Liver (tissue), 9 donors: ENCODE results near the gene PARD3. TPM values are rescaled to one million over a fixed set of nuclear protein-coding genes. Genes with fewer than 3 reads are reported as not detected.
A peak's percentile ranks its signal among the peaks of the same experiment; 100 is the strongest.

Experiments
- DNase-seq: peaks from one replicate; pipeline ENCODE4 v3.0.0-alpha.2; 2017; ENCODE audit warnings: low spot score
- H3K27ac ChIP-seq, 2 donors: one replicate each; pipeline ENCODE4 v1.7.0; 2013; ENCODE audit warnings: inconsistent platforms in 2 of 2, low read length in 2 of 2, control low read depth in 1 of 2, low read depth in 1 of 2, mild to moderate bottlenecking in 1 of 2
- H3K27me3 ChIP-seq, 4 donors: one replicate each; pipeline versions ENCODE4 v1.6.1 to v1.7.0; 2013; ENCODE audit warnings: low read length in 3 of 4, inconsistent platforms in 1 of 4, mild to moderate bottlenecking in 1 of 4, moderate library complexity in 1 of 4; ENCODE audit not compliant: control insufficient read depth in 4 of 4, insufficient read depth in 4 of 4
- H3K36me3 ChIP-seq, 4 donors: one replicate each; pipeline versions ENCODE4 v1.6.1 to v1.7.0; 2013; ENCODE audit warnings: low read length in 3 of 4, mild to moderate bottlenecking in 3 of 4, low read depth in 1 of 4, moderate library complexity in 1 of 4; ENCODE audit not compliant: control insufficient read depth in 4 of 4, insufficient read depth in 3 of 4
- H3K4me1 ChIP-seq, 4 donors: one replicate each; pipeline versions ENCODE4 v1.6.1 to v1.7.0; 2013; ENCODE audit warnings: low read length in 3 of 4, mild to moderate bottlenecking in 3 of 4, moderate library complexity in 1 of 4; ENCODE audit not compliant: control insufficient read depth in 4 of 4, insufficient read depth in 4 of 4
- H3K4me3 ChIP-seq, 3 donors: one replicate each; pipeline versions ENCODE4 v1.6.1 to v1.7.0; 2013; ENCODE audit warnings: low read length in 3 of 3, control low read depth in 1 of 3, low read depth in 1 of 3, mild to moderate bottlenecking in 1 of 3
- H3K9ac ChIP-seq, 2 donors: one replicate each; pipeline ENCODE4 v1.7.0; 2013; ENCODE audit warnings: low read length in 2 of 2, mild to moderate bottlenecking in 2 of 2, moderate library complexity in 2 of 2, control low read depth in 1 of 2, low read depth in 1 of 2
- H3K9me3 ChIP-seq, 4 donors: one replicate each; pipeline versions ENCODE4 v1.6.1 to v1.7.0; 2013; ENCODE audit warnings: low read length in 3 of 4; ENCODE audit not compliant: control insufficient read depth in 4 of 4
- EGR1 ChIP-seq, 2 donors: IDR thresholded peaks; 2 replicates each; pipeline ENCODE4 v1.6.1; 2016 to 2018; ENCODE audit warnings: antibody characterized with exemption in 2 of 2, low read depth in 2 of 2
- FOXA2 ChIP-seq: IDR thresholded peaks from 2 replicates; pipeline ENCODE4 v1.6.1; 2016; ENCODE audit warnings: antibody characterized with exemption
- GABPA ChIP-seq, 2 donors: IDR thresholded peaks in 1 of 2; conservative IDR thresholded peaks in 1 of 2; 2 replicates each; pipeline ENCODE4 v1.6.1; 2016; ENCODE audit warnings: antibody characterized with exemption in 2 of 2, mild to moderate bottlenecking in 1 of 2, moderate library complexity in 1 of 2
- NR2F2 ChIP-seq: IDR thresholded peaks from 2 replicates; pipeline ENCODE4 v1.6.1; 2016; ENCODE audit warnings: antibody characterized with exemption
- RAD21 ChIP-seq, 2 donors: IDR thresholded peaks; 2 replicates each; pipeline ENCODE4 v1.6.1; 2016; ENCODE audit warnings: antibody characterized with exemption in 2 of 2, mild to moderate bottlenecking in 2 of 2
- REST ChIP-seq: IDR thresholded peaks from 2 replicates; pipeline ENCODE4 v1.6.1; 2016; ENCODE audit warnings: antibody characterized with exemption, mild to moderate bottlenecking
- RXRA ChIP-seq, 2 donors: IDR thresholded peaks; 2 replicates each; pipeline ENCODE4 v1.6.1; 2017 to 2018; ENCODE audit warnings: antibody characterized with exemption in 2 of 2, mild to moderate bottlenecking in 1 of 2
- SP1 ChIP-seq: IDR thresholded peaks from 2 replicates; pipeline ENCODE4 v1.6.1; 2018; ENCODE audit warnings: antibody characterized with exemption, mild to moderate bottlenecking
- TAF1 ChIP-seq: conservative IDR thresholded peaks from 2 replicates; pipeline ENCODE4 v1.6.1; 2016; ENCODE audit warnings: antibody characterized with exemption, mild to moderate bottlenecking
- YY1 ChIP-seq: IDR thresholded peaks from 2 replicates; pipeline ENCODE4 v1.6.1; 2016; ENCODE audit warnings: antibody characterized with exemption, mild to moderate bottlenecking
- WGBS: extraction: QIAGEN DNeasy Blood & Tissue Kit; methylation state at CpG from one replicate; pipeline ENCODE4 v1.1.7; 2013; 5-methylcytosine and 5-hydroxymethylcytosine counted together
- polyA plus RNA-seq, 2 donors: library from polyadenylated mRNA; stranded (reverse) in 1 of 2; unstranded in 1 of 2; fragments of 200-250 nt in 1 of 2; fragments of >200 nt in 1 of 2; fragmentation: Nextera tagmentation in 1 of 2; extraction: Ambion mirVana in 1 of 2; gene quantifications; one replicate each; pipeline versions ENCODE4 v1.2.1 to v1.2.3, GENCODE V29; 2013 to 2015
- total RNA-seq, 2 donors: library from RNA; depleted of rRNA; stranded (reverse); fragments of >200 nt; gene quantifications; one replicate each; pipeline ENCODE4 v1.2.3, GENCODE V29; 2014
- TF ChIP-seq, protein P1 (sequence below): IDR thresholded peaks from 2 replicates; pipeline ENCODE4 v1.6.1; 2016; ENCODE audit warnings: antibody characterized with exemption
- donor health status: healthy.
- donor health status: healthy.
- donor health status: healthy.
- donor health status: healthy.
- donor health status: healthy.

Gene PARD3
- total and polyA plus RNA-seq, 4 donors = 12.3 to 43.8 (median 13.5) TPM

DNA sequence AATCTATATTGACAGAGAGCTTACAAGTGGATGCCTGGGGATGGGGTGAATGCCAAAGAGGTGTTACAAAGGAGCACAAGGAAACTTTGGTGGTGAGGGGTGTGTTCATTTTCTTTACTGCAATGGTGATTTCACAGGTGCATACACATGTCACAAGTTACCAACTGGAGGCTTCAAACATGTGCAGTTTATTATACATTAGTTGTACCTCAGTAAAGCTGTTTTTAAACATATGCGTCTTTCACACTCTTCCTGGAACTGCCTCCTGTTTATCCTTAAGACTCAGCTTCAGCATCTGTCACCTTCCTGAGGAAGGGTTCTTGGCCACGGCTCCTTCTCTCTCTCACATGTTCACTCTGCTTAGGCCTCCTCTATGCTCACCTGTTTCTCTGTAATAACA lies 731.5 kb downstream of the PARD3 start:
- Histone ChIP-seq H3K4me3 (no peak overlapping the region), H3K27me3 (no peaks in the 10 kb centered on the region), H3K4me1 (no peaks in the 10 kb centered on the region), H3K9ac (no peak overlapping the region), H3K27ac (no peak overlapping the region), H3K36me3 (no peaks in the 10 kb centered on the region), H3K9me3 (peaks cover 0 to 3% (median 1%) of the 10 kb centered on the region in 4 donors)
- no peak for DNase-seq
- WGBS = 98% methylated on average over 2 of the region's 2 CpGs
- TF ChIP-seq, protein P1, sequence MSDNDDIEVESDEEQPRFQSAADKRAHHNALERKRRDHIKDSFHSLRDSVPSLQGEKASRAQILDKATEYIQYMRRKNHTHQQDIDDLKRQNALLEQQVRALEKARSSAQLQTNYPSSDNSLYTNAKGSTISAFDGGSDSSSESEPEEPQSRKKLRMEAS = no peak

DNA sequence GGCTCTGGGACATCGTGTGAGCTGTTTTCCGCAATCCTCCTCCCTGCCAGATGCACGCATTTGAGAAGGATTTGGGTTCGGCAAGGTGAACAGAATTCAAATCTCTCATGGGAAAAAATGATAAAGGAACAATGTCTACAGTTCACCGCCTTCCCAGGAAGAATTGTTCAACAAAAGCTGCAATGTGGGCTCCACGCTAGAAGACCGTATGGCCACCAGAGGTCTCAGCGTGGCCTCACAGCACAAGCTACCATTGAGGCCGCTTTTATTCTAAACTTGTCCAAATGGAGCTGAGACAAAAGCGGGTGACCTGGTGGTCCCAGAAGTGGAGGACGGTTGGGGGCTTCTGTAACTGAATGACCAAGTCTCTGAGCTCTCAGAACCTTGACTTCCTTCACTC lies 733.1 kb downstream of the PARD3 start:
- H3K36me3 ChIP-seq = no peaks in the 10 kb centered on the region
- no peaks in the 10 kb centered on the region for H3K27me3 ChIP-seq
- 93% methylated on average over 11 of the region's 11 CpGs for WGBS
- H3K4me3 ChIP-seq = no peak overlapping the region
- peaks cover 0 to 3% (median 1%) of the 10 kb centered on the region in 4 donors for H3K9me3 ChIP-seq
- DNase-seq = no peak
- no peaks in the 10 kb centered on the region for H3K4me1 ChIP-seq
- no peak overlapping the region for H3K27ac ChIP-seq
- TF ChIP-seq YY1 (no peak), RAD21 (IDR thresholded peaks at IDR 0.05) (peak in 1 of 2 donors; percentile 32)
- H3K9ac ChIP-seq = no peak overlapping the region

DNA sequence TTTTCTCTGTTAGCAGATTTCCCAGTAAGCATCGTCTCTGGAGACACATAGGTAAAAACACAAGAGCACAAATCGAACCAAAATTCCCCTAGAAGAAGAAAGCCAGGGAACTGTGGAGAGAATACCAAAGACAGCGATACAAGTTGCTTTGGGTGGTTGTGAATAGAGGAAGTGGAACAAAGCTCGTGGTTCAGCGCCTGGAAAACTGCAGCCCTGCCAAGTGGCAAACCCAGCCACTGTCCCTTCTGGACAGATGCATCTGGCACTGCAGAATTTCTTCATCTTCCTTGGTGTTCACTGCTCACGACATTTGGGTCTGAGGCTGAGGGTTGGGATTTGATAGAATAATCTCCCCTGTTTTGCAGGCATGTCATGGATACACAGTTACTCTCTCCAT lies 733.8 kb downstream of the PARD3 start:
- Histone ChIP-seq H3K36me3 (no peaks in the 10 kb centered on the region), H3K9me3 (peaks cover 0 to 3% (median 1%) of the 10 kb centered on the region in 4 donors), H3K27ac (no peak overlapping the region), H3K27me3 (no peaks in the 10 kb centered on the region), H3K4me3 (no peak overlapping the region), H3K9ac (no peak overlapping the region), H3K4me1 (no peaks in the 10 kb centered on the region)
- DNase-seq = no peak
- TF ChIP-seq TAF1 = no peak
- TF ChIP-seq GABPA (IDR thresholded peaks at IDR 0.05 in 1 of 2, conservative IDR thresholded peaks at IDR 0.05 in 1 of 2) = no peak
- no peak for TF ChIP-seq RXRA (IDR thresholded peaks at IDR 0.05)
- WGBS = 81% methylated on average over 6 of the region's 6 CpGs

DNA sequence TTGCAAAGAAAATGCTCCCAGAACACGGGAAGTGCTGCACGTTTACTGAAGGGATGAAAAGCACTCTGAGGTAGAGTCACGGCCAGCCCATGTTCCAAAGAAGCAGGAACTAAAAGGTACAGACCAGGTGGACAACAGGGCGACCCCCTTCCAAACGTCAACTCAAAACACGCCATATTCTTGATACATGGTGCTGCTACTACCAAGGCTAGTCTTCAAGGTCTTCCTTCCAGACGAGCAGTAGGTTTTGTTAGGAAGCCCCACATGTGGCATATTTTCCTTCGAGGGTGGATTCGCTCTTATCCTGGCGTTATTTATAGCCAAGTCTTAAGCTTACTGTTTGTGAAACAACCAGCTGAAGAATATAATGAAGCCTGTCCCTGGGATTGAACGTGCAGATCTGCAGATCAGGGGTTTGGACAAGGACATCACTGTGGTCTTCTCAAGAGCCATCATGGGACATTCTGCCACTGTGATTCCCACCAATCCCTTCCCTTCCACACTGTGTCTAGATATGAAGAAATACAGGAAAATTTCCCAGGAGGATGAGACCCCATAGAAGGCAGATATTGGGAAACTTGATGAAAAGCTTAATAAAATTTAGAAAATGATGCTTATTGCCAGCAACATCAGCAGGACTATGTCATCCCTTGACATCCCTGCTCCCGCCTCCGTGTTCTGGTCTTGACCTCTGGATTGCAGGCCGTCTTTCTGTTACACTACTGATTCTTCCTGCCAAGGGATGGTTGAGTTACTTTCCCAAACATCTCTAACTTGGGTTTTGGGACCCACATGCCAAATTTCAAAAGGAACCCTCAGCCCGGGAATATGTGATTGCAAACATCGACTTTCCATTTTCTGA lies 734.4 kb downstream of the PARD3 start:
- no peak for DNase-seq
- H3K4me3 ChIP-seq = no peak overlapping the region

More for the DNA sequence above, 734.4 kb downstream of the PARD3 start:
- no peaks in the 10 kb centered on the region for H3K27me3 ChIP-seq
- H3K9ac ChIP-seq = no peak overlapping the region
- H3K9me3 ChIP-seq = peaks cover 0 to 3% (median 1%) of the 10 kb centered on the region in 4 donors
- H3K36me3 ChIP-seq = no peaks in the 10 kb centered on the region
- 88% methylated on average over 16 of the region's 16 CpGs for WGBS
- peak overlapping the region; percentile 44 to 61 for H3K27ac ChIP-seq
- peaks cover 0 to 3% (median under 1%) of the 10 kb centered on the region in 4 donors for H3K4me1 ChIP-seq
- TF ChIP-seq REST = no peak
- TF ChIP-seq FOXA2 = no peak
- TF ChIP-seq TAF1 = no peak
- no peak for TF ChIP-seq YY1
- TF ChIP-seq SP1 = peak; percentile 17
- TF ChIP-seq NR2F2 = peak; percentile 82
- TF ChIP-seq RAD21 (IDR thresholded peaks at IDR 0.05) = no peak
- TF ChIP-seq EGR1 (IDR thresholded peaks at IDR 0.05; ENCODE audit: low read depth in 2 of 2) = no peak
